ENCODE data around the gene PBX1.
A peak's percentile ranks its signal among the peaks of the same experiment; 100 is the strongest.

PBX1 gene

DNA sequence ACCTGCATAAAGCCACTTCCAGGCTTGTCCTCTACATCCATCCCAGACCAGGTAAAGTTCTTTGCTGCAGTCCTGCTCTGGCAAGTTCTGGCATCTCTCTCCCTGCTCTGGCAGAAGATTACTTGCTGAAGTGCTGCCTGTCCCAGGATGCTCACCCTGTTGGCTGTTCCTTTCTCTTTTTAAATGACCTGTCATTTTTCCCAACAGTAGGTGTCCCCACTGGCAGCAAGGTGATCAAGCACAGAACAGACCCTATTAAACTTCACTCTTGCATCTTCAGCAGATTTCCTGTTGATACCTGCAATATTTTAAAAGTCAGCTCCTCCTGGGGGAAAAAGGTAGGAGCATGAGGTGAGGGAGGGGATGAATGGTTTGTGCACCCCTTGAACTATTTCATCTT, 332.6 kb downstream of the PBX1 start:
- no peaks in the 10 kb centered on the region; the same call in 1 of the 2 replicates for H4K20me1 ChIP-seq (ENCODE audit: insufficient read depth, low read length)
- H3K27me3 ChIP-seq (ENCODE audit: low read depth, low read length): 0 out of 2 replicates have a peak, but pooled peaks cover 6% of the 10 kb centered on the region
- H2AFZ ChIP-seq (ENCODE audit: low read depth, low read length): no peak overlapping the region
- TF ChIP-seq EZH2phosphoT487 (IDR thresholded peaks at IDR 0.05; ENCODE audit: low read depth): no peak
- TF ChIP-seq, protein P1, sequence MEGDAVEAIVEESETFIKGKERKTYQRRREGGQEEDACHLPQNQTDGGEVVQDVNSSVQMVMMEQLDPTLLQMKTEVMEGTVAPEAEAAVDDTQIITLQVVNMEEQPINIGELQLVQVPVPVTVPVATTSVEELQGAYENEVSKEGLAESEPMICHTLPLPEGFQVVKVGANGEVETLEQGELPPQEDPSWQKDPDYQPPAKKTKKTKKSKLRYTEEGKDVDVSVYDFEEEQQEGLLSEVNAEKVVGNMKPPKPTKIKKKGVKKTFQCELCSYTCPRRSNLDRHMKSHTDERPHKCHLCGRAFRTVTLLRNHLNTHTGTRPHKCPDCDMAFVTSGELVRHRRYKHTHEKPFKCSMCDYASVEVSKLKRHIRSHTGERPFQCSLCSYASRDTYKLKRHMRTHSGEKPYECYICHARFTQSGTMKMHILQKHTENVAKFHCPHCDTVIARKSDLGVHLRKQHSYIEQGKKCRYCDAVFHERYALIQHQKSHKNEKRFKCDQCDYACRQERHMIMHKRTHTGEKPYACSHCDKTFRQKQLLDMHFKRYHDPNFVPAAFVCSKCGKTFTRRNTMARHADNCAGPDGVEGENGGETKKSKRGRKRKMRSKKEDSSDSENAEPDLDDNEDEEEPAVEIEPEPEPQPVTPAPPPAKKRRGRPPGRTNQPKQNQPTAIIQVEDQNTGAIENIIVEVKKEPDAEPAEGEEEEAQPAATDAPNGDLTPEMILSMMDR (IDR thresholded peaks at IDR 0.05; ENCODE audit: low read depth, low read length): 0 out of 2 replicates have a peak, but pooled peaks have one; percentile 5
- H3K4me1 ChIP-seq (ENCODE audit: low read length): no peaks in the 10 kb centered on the region
- no peak overlapping the region for H3K4me2 ChIP-seq (ENCODE audit: low read length)
- no peak overlapping the region for H3K4me3 ChIP-seq (ENCODE audit: low read length)
- H3K9me3 ChIP-seq (ENCODE audit: insufficient read depth, low read length): no peaks in the 10 kb centered on the region
- H3K79me2 ChIP-seq (ENCODE audit: low read length): no peaks in the 10 kb centered on the region
- H3K36me3 ChIP-seq (replicated peaks; ENCODE audit: low read depth, low read length): no peaks in the 10 kb centered on the region
- H3K9ac ChIP-seq (ENCODE audit: low read length): no peak overlapping the region
- H3K27ac ChIP-seq (ENCODE audit: low read length): no peak overlapping the region

DNA sequence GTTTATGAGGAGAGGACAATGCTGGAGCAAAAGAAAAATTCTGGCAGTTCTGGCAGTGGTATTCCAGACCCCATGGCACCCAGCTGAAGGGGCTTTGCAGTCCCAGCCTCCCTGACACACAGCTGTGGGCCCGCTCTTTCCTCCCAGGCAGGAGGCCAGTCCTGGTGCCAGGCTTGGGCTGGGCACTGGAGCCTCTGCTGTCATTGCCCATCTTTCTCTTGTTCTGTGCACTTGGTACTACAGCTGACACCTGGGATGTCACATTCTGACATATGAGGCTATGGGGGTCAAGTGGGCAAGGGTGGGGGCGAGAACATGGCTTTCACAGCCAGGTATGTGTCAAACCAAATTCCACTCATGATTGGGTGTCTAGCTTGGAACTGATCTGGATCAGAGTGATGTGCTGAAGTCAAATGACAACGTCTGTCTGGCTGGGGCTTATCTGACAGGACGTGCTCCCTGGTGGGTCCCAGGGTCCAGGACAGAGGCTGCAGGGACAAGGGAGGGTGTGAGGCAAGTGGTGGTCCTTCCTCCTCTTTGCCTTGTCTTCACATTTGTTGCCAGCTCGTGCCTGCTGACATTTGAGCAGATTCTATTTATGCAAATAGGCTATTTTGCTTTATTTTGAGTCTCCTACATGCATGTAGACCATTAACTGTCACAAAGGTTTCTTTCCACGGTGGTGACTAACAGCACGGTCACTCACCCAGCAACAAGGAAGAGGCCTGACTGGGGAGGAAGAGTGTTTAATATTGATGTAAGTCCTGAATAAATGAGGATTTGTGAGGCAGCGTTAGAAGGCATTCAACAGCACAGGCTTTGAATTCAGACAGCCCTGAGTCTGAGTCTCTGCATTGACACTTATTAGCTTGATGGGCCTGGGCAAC, 336.3 kb downstream of the PBX1 start:
- Histone ChIP-seq H3K4me3 (ENCODE audit: low read length) (no peak overlapping the region), H4K20me1 (ENCODE audit: insufficient read depth, low read length) (no peaks in the 10 kb centered on the region), H3K9ac (ENCODE audit: low read length) (no peak overlapping the region), H3K79me2 (ENCODE audit: low read length) (no peaks in the 10 kb centered on the region), H3K4me1 (ENCODE audit: low read length) (no peaks in the 10 kb centered on the region), H2AFZ (ENCODE audit: low read depth, low read length) (no peak overlapping the region), H3K9me3 (ENCODE audit: insufficient read depth, low read length) (no peaks in the 10 kb centered on the region), H3K27ac (ENCODE audit: low read length) (no peak overlapping the region), H3K4me2 (ENCODE audit: low read length) (no peak overlapping the region), H3K36me3 (replicated peaks; ENCODE audit: low read depth, low read length) (no peaks in the 10 kb centered on the region), H3K27me3 (ENCODE audit: low read depth, low read length) (0 out of 2 replicates have a peak, but pooled peaks cover 6% of the 10 kb centered on the region)
- TF ChIP-seq EZH2phosphoT487 (IDR thresholded peaks at IDR 0.05; ENCODE audit: low read depth): no peak
- TF ChIP-seq, protein P1 (IDR thresholded peaks at IDR 0.05; ENCODE audit: low read depth, low read length): no peak

DNA sequence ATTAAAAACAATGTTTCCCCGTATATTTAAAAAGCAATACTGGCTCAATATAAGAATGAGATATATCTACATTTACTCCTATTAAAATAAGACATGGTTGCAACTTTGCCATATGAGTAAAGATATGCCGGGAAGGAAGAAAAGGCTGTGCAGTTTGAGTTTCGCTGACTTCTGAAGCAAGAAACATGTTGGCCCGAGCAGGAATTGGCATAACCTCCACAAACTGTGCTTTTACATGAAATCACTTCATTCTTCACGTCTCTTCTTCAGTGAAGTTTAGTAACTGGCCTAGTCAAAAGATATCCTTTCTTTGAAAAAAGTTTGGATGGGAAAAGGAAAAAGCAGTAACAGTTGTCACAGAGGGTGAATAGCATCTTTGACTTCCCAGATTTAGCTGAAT, 342.0 kb downstream of the PBX1 start:
- Histone ChIP-seq H3K79me2 (ENCODE audit: low read length) (no peaks in the 10 kb centered on the region), H3K27ac (ENCODE audit: low read length) (no peak overlapping the region), H4K20me1 (ENCODE audit: insufficient read depth, low read length) (no peaks in the 10 kb centered on the region), H3K4me2 (ENCODE audit: low read length) (no peak overlapping the region), H3K4me3 (ENCODE audit: low read length) (no peak overlapping the region), H3K9ac (ENCODE audit: low read length) (no peak overlapping the region), H3K9me3 (ENCODE audit: insufficient read depth, low read length) (no peaks in the 10 kb centered on the region), H3K36me3 (replicated peaks; ENCODE audit: low read depth, low read length) (no peaks in the 10 kb centered on the region), H2AFZ (ENCODE audit: low read depth, low read length) (no peak overlapping the region), H3K27me3 (ENCODE audit: low read depth, low read length) (0 out of 2 replicates have a peak, but pooled peaks cover 3% of the 10 kb centered on the region), H3K4me1 (ENCODE audit: low read length) (no peaks in the 10 kb centered on the region)
- TF ChIP-seq, protein P1 (IDR thresholded peaks at IDR 0.05; ENCODE audit: low read depth, low read length): no peak
- no peak for TF ChIP-seq EZH2phosphoT487 (IDR thresholded peaks at IDR 0.05; ENCODE audit: low read depth)

All from OCI-LY3 (cell line).